ENCODE data around the gene POLD1.
A peak's percentile ranks its signal among the peaks of the same experiment; 100 is the strongest.

The POLD1 gene

DNA sequence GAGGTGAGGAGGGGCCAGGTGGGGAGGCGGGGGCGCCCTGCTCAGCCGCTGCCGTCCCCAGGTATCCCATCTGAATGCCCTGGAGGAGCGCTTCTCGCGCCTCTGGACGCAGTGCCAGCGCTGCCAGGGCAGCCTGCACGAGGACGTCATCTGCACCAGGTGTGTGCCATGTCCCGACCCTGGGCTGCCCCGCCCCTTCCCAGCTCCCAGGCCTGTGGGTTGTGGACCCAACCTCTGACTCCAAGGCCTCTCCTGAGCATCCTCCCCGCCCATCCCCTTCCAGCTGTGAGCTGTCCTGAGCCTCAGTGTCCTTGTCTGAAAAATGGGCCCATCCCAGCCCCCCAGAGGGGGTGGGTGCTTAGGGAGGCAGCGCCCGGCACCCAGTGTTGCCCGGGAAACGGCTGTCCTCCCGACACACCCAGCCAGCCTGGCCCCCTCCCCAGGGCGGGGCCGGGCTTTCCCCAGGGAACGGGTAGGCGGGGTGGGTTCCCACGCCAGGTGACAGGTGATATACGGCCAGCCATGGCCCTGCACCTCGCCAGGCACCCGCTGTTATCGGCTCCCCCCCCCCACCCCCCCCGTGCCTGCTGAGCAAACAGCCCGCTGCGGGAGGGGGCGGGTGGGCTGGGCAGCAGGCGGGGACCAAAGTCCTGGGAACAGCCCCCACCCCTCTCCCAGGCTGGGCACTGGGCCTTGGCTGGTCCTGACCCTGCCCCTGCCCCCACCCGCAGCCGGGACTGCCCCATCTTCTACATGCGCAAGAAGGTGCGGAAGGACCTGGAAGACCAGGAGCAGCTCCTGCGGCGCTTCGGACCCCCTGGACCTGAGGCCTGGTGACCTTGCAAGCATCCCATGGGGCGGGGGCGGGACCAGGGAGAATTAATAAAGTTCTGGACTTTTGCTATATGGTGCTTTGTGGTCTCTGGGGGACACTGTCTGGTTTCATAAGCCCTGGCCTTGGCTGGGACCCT, 33.2 kb downstream of the POLD1 start:
- peaks cover 16% of the 10 kb centered on the region for H3K27me3 Mint-ChIP-seq
- no peak overlapping the region for H3K27ac Mint-ChIP-seq
- peaks cover 23% of the 10 kb centered on the region for H3K36me3 Mint-ChIP-seq (ENCODE audit: low read depth)
- no peak overlapping the region for H3K4me3 Mint-ChIP-seq
- no peaks in the 10 kb centered on the region for H3K9me3 Mint-ChIP-seq
- H3K4me1 Mint-ChIP-seq (ENCODE audit: low read depth): peaks cover 24% of the 10 kb centered on the region

DNA sequence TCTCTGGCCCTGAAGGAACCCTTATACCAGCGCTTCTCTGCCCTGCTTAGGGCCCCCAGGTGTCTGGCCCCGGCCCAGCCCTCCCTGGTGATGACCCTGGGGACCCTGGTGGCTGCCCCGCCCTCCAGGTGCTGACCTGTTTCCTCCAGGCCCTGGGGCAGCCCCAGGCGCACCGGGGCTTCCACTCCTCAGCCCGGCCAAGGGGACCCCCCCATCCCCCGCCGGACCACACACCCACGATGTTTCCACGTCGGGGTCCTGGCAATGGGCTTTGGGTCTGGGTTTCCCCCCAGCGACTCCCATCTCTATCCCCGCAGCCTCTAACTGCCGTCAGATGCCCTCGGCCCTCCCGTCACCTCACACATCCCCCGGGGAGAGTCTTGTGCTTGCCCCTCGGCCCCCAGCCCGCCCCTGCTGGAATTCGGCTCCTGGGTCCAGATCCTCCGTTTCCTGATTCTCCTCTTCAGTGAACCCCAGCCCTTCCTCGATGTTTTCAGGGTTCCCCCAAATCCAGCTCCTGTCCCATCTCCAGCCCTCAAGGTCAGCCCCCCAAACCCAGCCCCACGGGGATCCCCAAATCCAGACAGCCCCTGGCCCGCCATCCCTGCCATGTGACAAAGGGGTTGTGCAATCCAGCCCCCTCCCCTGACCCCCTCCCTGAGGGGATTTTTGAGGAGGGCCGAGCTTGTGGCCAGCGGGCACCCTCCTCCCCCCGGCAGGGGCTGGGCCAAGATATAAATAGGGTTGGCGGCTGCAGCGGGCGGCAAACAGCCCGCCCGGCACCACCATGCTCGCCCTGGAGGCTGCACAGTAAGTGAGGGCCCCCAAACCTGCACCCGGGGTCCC, 34.3 kb downstream of the POLD1 start, which contains the start of gene SPIB:
Gene SPIB (plus strand): TSS at position 763 of the 846 bp plus-strand sequence. CDS start 25 bp downstream, at position 788.
- Mint-ChIP-seq H3K27ac (peak within 1 kb of the TSS; percentile 73), H3K4me3 (peak within 1 kb of the TSS; percentile 79), H3K36me3 (ENCODE audit: low read depth) (peaks cover 14% of the 10 kb centered on the region), H3K27me3 (peaks cover 16% of the 10 kb centered on the region), H3K4me1 (ENCODE audit: low read depth) (peaks cover 24% of the 10 kb centered on the region), H3K9me3 (no peaks in the 10 kb centered on the region)

DNA sequence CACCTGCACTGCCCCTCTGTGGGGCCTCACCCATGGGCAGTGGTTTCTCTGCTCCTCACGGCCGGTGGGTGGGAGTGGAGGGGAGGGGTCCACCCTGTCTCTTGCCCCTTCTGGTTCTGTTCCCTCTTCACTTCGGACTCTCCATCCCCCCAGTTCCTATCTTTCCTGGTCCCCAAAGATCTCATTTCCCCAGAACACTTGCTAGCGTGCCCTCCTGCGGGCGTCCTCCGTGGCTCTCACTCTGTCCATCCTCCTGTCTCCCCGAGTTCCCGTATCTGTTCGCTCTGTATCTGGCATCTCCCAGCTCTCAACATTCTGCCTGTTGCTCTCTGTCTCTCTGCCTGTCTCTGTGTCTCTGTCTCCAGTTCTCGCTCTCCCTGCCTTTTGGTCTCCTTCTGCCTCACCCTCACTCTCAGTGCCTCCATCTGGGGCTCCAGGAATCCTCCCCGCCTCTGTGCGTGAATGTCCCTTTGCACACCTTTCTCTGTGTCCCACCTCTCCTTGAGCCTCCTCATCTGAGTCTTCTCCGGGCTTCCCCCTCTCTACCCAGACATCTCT, 35.0 kb downstream of the POLD1 start:
- Mint-ChIP-seq H3K27ac (peak overlapping the region; percentile 73), H3K4me1 (ENCODE audit: low read depth) (peaks cover 24% of the 10 kb centered on the region), H3K9me3 (no peaks in the 10 kb centered on the region), H3K4me3 (peak overlapping the region; percentile 79), H3K36me3 (ENCODE audit: low read depth) (peaks cover 17% of the 10 kb centered on the region), H3K27me3 (peaks cover 16% of the 10 kb centered on the region)

DNA sequence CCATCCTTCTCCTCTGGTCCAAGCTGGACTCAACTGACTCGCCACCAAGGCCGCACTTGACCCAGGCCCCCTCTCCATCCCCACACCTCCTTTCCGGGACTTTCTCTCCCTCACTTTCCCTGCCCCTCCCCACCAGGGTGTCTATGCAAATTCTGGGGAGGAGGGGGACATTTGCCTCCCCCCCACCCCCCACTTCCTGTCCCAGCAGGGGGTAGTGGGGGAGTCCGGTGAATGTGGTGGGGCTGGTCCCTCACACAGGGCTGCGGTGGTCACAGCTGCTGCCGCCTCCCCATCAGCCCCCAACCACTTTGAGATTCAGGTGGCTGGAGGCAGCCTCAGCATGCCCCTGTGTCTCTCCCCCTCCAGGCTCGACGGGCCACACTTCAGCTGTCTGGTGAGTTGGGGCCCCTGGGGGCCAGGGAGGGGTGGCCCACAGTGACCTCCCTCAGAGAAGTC, 35.5 kb downstream of the POLD1 start:
- peaks cover 24% of the 10 kb centered on the region for H3K4me1 Mint-ChIP-seq (ENCODE audit: low read depth)
- H3K4me3 Mint-ChIP-seq: peak overlapping the region; percentile 79
- H3K36me3 Mint-ChIP-seq (ENCODE audit: low read depth): peaks cover 18% of the 10 kb centered on the region
- H3K9me3 Mint-ChIP-seq: no peaks in the 10 kb centered on the region
- peaks cover 16% of the 10 kb centered on the region for H3K27me3 Mint-ChIP-seq
- peak overlapping the region; percentile 73 for H3K27ac Mint-ChIP-seq

DNA sequence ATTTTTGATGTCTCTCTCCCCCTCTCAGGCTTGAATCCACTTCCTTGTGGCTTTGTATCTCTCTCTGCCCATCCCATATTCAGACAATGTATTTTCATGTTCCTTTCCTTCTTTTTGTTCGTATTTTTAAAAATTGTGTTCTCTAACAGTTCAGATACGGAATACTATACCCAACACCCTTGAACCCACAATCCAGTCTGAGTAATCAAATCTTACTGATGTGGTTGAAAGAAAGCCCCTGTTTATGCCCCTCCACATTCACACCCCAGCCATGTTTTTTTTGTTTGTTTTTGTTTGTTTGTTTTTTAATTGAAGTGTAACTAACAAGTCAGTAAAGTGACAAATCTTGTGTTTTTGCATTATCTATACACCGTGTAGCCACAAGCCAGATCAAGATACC, 36.0 kb downstream of the POLD1 start:
- Mint-ChIP-seq H3K4me3 (peak overlapping the region; percentile 79), H3K27me3 (peaks cover 16% of the 10 kb centered on the region), H3K4me1 (ENCODE audit: low read depth) (peaks cover 24% of the 10 kb centered on the region), H3K9me3 (no peaks in the 10 kb centered on the region), H3K27ac (peak overlapping the region; percentile 29), H3K36me3 (ENCODE audit: low read depth) (peaks cover 18% of the 10 kb centered on the region)

DNA sequence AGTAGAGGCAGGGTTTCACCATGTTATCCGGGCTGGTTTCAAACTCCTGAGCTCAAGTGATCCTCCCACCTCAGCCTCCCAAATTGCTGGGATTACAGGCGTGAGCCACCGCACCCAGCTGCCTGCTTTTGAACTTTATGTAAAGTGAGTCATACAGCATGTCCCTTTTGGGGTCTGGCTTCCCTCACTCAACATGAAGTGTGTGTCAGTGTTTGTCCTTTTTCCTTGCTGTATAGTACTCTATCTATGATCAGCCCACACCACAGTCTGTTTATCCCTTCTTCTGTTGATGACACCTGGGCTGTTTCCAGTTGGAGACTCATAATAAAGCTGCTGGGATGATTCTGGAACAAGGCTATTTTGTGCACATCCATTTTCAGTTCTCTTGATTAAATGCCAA, 36.7 kb downstream of the POLD1 start:
- peaks cover 24% of the 10 kb centered on the region for H3K4me1 Mint-ChIP-seq (ENCODE audit: low read depth)
- no peaks in the 10 kb centered on the region for H3K9me3 Mint-ChIP-seq
- peak overlapping the region; percentile 79 for H3K4me3 Mint-ChIP-seq
- H3K27me3 Mint-ChIP-seq: peaks cover 16% of the 10 kb centered on the region
- H3K27ac Mint-ChIP-seq: no peak overlapping the region
- H3K36me3 Mint-ChIP-seq (ENCODE audit: low read depth): peaks cover 18% of the 10 kb centered on the region

DNA sequence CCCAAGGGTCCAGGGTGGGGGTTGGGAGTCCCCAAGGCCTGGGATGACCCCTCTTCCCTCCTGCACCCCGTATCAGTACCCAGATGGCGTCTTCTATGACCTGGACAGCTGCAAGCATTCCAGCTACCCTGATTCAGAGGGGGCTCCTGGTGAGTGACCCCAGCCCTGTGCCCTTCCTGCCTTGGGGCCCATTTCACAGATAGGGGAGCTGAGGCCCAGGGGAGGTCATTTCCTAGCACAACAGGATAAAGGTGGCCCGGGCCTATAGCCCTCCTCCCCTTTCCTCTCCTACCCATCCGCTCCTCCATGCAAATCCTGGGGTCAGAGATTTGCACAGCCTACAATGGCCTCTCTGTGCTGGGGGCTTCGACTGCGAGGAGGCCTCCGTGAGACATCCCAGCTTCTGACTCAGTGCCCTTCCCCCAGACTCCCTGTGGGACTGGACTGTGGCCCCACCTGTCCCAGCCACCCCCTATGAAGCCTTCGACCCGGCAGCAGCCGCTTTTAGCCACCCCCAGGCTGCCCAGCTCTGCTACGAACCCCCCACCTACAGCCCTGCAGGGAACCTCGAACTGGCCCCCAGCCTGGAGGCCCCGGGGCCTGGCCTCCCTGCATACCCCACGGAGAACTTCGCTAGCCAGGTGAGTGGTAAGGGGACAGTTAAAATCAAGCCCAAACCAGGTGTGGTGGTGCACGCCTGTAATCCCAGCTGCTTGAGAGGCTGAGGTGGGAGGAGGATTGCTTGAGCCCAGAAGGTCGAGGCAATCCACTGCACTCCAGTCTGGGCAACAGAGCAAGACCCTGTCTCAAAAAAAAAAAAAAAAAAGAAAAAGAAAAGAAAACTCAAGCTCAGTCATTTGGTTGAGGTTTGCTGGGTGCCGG, 38.5 kb downstream of the POLD1 start:
- Mint-ChIP-seq H3K27ac (no peak overlapping the region), H3K4me3 (no peak overlapping the region), H3K36me3 (ENCODE audit: low read depth) (peaks cover 18% of the 10 kb centered on the region), H3K27me3 (peaks cover 16% of the 10 kb centered on the region), H3K9me3 (no peaks in the 10 kb centered on the region), H3K4me1 (ENCODE audit: low read depth) (peaks cover 24% of the 10 kb centered on the region)

DNA sequence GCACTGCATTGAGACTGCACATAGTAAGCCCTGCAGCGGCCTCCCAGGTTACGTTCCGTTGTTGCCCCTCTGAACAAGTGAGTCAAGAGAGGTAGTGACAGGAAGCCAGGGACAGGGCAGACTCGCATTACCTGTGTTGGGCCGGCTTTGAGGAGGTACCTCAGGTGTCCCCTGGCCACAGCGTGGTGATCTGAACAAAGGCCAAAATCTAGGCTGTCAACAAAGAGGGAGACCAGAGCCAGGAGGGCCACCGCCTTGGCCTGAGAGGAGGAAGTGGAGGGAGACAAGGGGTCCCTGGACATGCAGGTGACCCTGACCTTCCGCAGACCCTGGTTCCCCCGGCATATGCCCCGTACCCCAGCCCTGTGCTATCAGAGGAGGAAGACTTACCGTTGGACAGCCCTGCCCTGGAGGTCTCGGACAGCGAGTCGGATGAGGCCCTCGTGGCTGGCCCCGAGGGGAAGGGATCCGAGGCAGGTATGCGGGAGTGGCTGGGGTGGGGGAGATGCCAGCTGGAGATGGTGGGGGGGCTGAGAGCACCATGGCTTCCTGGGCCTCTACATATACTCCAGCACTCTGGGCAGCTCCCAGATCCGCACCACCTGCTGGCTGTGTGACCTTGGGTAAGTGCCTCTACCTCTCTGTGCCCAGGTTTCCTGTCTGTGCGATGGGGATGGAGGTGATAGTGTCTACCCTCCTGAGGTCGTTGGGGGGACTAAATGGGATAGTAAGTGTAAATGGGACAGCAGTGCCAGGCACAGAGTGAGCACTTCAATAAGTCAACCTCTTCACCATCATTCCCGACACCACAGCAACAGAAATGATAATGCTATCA, 39.3 kb downstream of the POLD1 start:
- Mint-ChIP-seq H3K9me3 (no peaks in the 10 kb centered on the region), H3K27ac (no peak overlapping the region), H3K4me1 (ENCODE audit: low read depth) (peaks cover 21% of the 10 kb centered on the region), H3K36me3 (ENCODE audit: low read depth) (peaks cover 18% of the 10 kb centered on the region), H3K27me3 (peaks cover 16% of the 10 kb centered on the region), H3K4me3 (no peak overlapping the region)

DNA sequence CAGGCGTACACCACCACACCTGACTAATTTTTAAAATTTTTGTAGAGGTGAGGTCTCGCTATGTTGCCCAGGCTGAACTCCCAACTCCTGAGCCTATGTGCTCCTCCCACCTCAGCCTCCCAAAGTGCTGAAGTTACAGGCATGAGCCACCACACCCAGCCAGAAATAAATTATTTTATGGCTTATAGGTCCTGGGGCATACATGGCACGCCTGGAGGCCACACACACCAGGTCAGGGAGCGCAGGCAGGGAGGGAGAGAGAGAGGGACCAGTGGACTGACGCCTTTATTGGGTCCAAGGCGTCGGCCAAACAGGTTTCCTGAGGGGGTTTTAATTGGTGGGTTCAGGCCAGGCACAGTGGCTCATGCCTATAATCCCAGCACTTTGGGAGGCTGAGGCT, 41.4 kb downstream of the POLD1 start:
- Mint-ChIP-seq H3K4me3 (no peak overlapping the region), H3K9me3 (no peaks in the 10 kb centered on the region), H3K27me3 (peaks cover 9% of the 10 kb centered on the region), H3K27ac (no peak overlapping the region), H3K36me3 (ENCODE audit: low read depth) (peaks cover 8% of the 10 kb centered on the region), H3K4me1 (ENCODE audit: low read depth) (peaks cover 11% of the 10 kb centered on the region)

DNA sequence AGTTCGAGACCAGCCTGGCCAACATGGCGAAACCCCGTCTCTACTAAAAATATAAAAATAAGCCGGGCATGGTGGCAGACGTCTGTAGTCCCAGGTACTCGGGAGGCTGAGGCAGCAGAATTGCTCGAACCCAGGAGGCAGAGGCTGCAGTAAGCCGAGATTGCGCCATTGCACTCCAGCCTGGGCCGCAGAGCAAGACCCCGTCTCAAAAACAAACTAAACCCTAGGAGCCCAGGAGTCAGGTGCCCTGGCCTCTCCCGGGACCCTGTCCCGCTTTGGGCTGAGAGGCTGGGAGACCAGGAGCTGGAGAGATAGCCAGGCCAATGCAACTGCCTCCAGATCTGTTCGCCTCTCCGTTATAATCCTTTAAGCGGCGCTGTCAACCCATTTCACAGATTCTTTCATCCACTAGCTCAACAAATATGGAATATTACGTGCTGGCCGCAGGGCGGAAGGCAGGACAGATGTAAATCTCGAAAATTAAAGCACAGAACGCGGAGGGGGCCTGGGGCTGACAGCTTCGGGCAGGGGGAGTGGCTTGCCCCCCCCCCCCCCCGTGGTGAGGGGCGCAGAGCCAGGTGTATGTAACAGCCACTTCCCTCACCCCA, 43.3 kb downstream of the POLD1 start:
- Mint-ChIP-seq H3K9me3 (no peaks in the 10 kb centered on the region), H3K4me3 (no peak overlapping the region), H3K36me3 (ENCODE audit: low read depth) (peaks cover 5% of the 10 kb centered on the region), H3K4me1 (ENCODE audit: low read depth) (peaks cover 19% of the 10 kb centered on the region), H3K27ac (no peak overlapping the region), H3K27me3 (peaks cover 15% of the 10 kb centered on the region)

DNA sequence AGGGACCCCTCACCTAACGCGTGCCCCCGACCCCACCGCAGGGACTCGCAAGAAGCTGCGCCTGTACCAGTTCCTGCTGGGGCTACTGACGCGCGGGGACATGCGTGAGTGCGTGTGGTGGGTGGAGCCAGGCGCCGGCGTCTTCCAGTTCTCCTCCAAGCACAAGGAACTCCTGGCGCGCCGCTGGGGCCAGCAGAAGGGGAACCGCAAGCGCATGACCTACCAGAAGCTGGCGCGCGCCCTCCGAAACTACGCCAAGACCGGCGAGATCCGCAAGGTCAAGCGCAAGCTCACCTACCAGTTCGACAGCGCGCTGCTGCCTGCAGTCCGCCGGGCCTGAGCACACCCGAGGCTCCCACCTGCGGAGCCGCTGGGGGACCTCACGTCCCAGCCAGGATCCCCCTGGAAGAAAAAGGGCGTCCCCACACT, 43.9 kb downstream of the POLD1 start:
- Mint-ChIP-seq H3K27ac (no peak overlapping the region), H3K4me3 (peak overlapping the region; percentile 17), H3K9me3 (no peaks in the 10 kb centered on the region)

DNA sequence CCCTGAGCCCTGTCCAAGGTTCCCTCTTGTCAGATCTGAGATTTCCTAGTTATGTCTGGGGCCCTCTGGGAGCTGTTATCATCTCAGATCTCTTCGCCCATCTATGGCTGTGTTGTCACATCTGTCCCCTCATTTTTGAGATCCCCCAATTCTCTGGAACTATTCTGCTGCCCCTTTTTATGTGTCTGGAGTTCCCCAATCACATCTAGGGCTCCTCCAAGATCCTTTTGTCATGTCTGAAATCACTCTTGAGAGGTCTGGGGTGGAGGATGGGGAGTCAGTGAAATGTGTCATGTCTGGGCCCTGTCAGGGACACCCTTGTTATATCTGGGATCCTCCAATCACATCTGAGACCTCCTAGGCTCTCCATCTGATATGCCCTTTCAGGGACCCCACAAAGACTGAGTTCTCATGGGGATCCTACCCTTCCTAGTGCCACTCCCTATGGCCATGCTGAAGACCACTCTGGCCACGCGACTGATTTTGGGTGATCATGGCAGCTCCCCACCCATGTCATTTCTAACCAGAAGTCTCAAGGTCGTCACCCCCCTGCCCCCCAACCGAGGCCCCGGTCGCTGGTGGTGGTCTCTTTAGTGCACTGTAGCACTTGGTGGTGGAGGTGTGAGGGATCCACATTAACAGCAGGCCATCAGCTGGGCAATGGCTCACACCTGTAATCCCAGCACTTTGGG, 44.8 kb downstream of the POLD1 start:
- peaks cover 21% of the 10 kb centered on the region for H3K27me3 Mint-ChIP-seq
- H3K4me1 Mint-ChIP-seq (ENCODE audit: low read depth): peaks cover 24% of the 10 kb centered on the region
- no peak overlapping the region for H3K27ac Mint-ChIP-seq
- no peak overlapping the region for H3K4me3 Mint-ChIP-seq
- peaks cover 3% of the 10 kb centered on the region for H3K36me3 Mint-ChIP-seq (ENCODE audit: low read depth)
- no peaks in the 10 kb centered on the region for H3K9me3 Mint-ChIP-seq

More for the DNA sequence above, 43.9 kb downstream of the POLD1 start:
- peaks cover 17% of the 10 kb centered on the region for H3K27me3 Mint-ChIP-seq
- H3K4me1 Mint-ChIP-seq (ENCODE audit: low read depth): peaks cover 21% of the 10 kb centered on the region
- H3K36me3 Mint-ChIP-seq (ENCODE audit: low read depth): peaks cover 5% of the 10 kb centered on the region

All from stimulated activated naive CD8-positive, alpha-beta T cell treated with anti-CD3 and anti-CD28 coated beads, Interleukin-15, Interleukin-2, amounts not matched to agents 100 ng/mL and 50 ng/mL, for 24 hours (primary cell).